Peyer's patch (tissue), 4 donors: ENCODE measurements around the gene RPL32.

Experiments
- POLR2A ChIP-seq, 2 donors: fragments of 450-650 bp; IDR thresholded peaks; one replicate each; pipeline ENCODE4 v1.5.1; 2017; ENCODE audit warnings: antibody characterized with exemption in 2 of 2, mild to moderate bottlenecking in 2 of 2, moderate library complexity in 2 of 2
- TF ChIP-seq, protein P1 (sequence below), 6 experiments: fragments of 450-650 bp in 4 of 6; fragments of 200-600 bp in 2 of 6; sonication (generic) in 1 of 6; IDR thresholded peaks; one replicate each; pipeline ENCODE4 v1.5.1; 2017 to 2019; ENCODE audit warnings: antibody characterized with exemption in 6 of 6, mild to moderate bottlenecking in 3 of 6, moderate library complexity in 1 of 6

DNA sequence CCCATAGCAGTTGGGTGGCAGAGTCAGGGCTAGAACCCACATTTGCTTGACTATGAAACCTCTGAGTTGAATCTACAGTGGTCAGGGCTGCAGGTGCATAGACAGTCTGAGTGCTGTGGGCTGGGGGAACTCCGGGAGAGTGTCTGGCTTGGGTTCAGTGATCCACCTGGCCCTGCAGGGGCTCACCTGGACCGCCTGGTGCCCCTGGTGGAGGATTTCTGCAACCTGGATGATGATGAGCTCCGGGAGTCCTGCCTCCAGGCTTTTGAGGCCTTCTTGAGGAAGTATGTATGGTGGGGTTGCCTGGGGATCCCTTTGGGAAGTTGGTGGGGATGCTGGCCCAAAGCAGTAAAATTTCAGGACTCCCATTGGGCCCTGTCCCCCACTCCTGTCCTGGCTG lies 28.6 kb downstream of the RPL32 start:
- TF ChIP-seq, protein P1, sequence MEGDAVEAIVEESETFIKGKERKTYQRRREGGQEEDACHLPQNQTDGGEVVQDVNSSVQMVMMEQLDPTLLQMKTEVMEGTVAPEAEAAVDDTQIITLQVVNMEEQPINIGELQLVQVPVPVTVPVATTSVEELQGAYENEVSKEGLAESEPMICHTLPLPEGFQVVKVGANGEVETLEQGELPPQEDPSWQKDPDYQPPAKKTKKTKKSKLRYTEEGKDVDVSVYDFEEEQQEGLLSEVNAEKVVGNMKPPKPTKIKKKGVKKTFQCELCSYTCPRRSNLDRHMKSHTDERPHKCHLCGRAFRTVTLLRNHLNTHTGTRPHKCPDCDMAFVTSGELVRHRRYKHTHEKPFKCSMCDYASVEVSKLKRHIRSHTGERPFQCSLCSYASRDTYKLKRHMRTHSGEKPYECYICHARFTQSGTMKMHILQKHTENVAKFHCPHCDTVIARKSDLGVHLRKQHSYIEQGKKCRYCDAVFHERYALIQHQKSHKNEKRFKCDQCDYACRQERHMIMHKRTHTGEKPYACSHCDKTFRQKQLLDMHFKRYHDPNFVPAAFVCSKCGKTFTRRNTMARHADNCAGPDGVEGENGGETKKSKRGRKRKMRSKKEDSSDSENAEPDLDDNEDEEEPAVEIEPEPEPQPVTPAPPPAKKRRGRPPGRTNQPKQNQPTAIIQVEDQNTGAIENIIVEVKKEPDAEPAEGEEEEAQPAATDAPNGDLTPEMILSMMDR (IDR thresholded peaks at IDR 0.05) = no peak
- no peak for TF ChIP-seq POLR2A (IDR thresholded peaks at IDR 0.05)
